HG02943 (cell line): Measurements from ENCODE around the gene PUM1.

Experiments used
- ATAC-seq: cut with Tn5 transposase; IDR thresholded peaks from one replicate; pipeline ENCODE4 v1.9.1; 2021; ENCODE audit warnings: mild to moderate bottlenecking, low read depth, moderate library complexity; ENCODE audit not compliant: unreplicated experiment

Gene PUM1

GRCh38 chr1:30898031-30898815 lies 167.3 kb downstream of the PUM1 start:
- ATAC-seq, result no peak

- ATAC-seq, result no peak
These were observed 168.6 kb downstream of the PUM1 start for GRCh38 chr1:30896905-30897304.

GRCh38 chr1:30895944-30896660 lies 169.4 kb downstream of the PUM1 start:
- ATAC-seq, result no peak

- ATAC-seq, result no peak
These were observed 170.1 kb downstream of the PUM1 start for GRCh38 chr1:30895382-30895943.

GRCh38 chr1:30894508-30894973 lies 171.0 kb downstream of the PUM1 start:
- ATAC-seq, result no peak

GRCh38 chr1:30893776-30894507 lies 171.6 kb downstream of the PUM1 start:
- no peak for ATAC-seq

- no peak for ATAC-seq
These were observed 172.8 kb downstream of the PUM1 start for GRCh38 chr1:30892671-30893073.

- ATAC-seq, result no peak
These were observed 174.3 kb downstream of the PUM1 start for GRCh38 chr1:30891227-30891552.

GRCh38 chr1:30890502-30891226 lies 174.9 kb downstream of the PUM1 start:
- ATAC-seq, result no peak

GRCh38 chr1:30889511-30889910 lies 176.0 kb downstream of the PUM1 start:
- no peak for ATAC-seq

GRCh38 chr1:30888975-30889374 lies 176.5 kb downstream of the PUM1 start:
- no peak for ATAC-seq

GRCh38 chr1:30888391-30888790 lies 177.1 kb downstream of the PUM1 start:
- ATAC-seq, result no peak

- ATAC-seq, result no peak
These were observed 177.8 kb downstream of the PUM1 start for GRCh38 chr1:30887485-30888315.

GRCh38 chr1:30886710-30887428 lies 178.6 kb downstream of the PUM1 start:
- no peak for ATAC-seq

GRCh38 chr1:30885570-30886522 lies 179.7 kb downstream of the PUM1 start:
- ATAC-seq, result no peak

- ATAC-seq, result no peak
These were observed 180.8 kb downstream of the PUM1 start for GRCh38 chr1:30884723-30885122.

- ATAC-seq, result no peak
These were observed 181.9 kb downstream of the PUM1 start for GRCh38 chr1:30883389-30884172.
